Uterus (tissue), 2 donors: ENCODE results near the gene WSB1.

Experiments used
- POLR2A ChIP-seq, 2 donors: fragments of 450-650 bp; IDR thresholded peaks; one replicate each; pipeline ENCODE4 v1.6.1; 2016; ENCODE audit warnings: antibody characterized with exemption in 2 of 2, mild to moderate bottlenecking in 1 of 2, moderate library complexity in 1 of 2
- TF ChIP-seq, protein P1 (sequence below), 4 experiments: fragments of 200-600 bp in 2 of 4; fragments of 450-650 bp in 2 of 4; sonication (generic) in 2 of 4; IDR thresholded peaks; one replicate each; pipeline ENCODE4 v1.5.1; 2016 to 2019; ENCODE audit warnings: antibody characterized with exemption in 4 of 4, mild to moderate bottlenecking in 2 of 4, moderate library complexity in 1 of 4

DNA sequence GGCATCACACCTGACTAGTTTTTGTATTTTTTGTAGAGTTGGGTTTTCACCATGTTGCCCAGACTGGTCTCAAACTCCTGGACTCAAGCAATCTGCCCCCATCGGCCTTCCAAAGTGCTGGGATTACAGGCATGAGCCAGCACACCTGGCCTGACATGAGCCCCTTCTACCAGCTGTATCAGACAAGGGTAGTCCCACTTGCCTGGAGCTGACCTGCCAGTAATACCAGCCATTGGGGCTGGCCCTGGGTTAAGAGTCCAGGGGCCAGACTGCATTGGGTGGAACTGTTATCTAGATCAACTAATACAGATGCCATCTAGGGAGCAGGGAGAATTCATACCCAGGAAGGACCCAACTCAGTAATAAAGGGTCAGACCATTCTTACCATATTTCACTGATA lies 28.1 kb downstream of the WSB1 start:
- TF ChIP-seq POLR2A (IDR thresholded peaks at IDR 0.05), result no peak
- TF ChIP-seq, protein P1, sequence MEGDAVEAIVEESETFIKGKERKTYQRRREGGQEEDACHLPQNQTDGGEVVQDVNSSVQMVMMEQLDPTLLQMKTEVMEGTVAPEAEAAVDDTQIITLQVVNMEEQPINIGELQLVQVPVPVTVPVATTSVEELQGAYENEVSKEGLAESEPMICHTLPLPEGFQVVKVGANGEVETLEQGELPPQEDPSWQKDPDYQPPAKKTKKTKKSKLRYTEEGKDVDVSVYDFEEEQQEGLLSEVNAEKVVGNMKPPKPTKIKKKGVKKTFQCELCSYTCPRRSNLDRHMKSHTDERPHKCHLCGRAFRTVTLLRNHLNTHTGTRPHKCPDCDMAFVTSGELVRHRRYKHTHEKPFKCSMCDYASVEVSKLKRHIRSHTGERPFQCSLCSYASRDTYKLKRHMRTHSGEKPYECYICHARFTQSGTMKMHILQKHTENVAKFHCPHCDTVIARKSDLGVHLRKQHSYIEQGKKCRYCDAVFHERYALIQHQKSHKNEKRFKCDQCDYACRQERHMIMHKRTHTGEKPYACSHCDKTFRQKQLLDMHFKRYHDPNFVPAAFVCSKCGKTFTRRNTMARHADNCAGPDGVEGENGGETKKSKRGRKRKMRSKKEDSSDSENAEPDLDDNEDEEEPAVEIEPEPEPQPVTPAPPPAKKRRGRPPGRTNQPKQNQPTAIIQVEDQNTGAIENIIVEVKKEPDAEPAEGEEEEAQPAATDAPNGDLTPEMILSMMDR (IDR thresholded peaks at IDR 0.05), result no peak
